HG03558 (cell line): ENCODE measurements around the gene CSPG5.

Source experiments
- ATAC-seq: cut with Tn5 transposase; IDR thresholded peaks from one replicate; pipeline ENCODE4 v1.9.1; 2021; ENCODE audit warnings: moderate number of reproducible peaks; ENCODE audit not compliant: unreplicated experiment; ENCODE audit errors: extremely low read depth

Gene CSPG5

DNA sequence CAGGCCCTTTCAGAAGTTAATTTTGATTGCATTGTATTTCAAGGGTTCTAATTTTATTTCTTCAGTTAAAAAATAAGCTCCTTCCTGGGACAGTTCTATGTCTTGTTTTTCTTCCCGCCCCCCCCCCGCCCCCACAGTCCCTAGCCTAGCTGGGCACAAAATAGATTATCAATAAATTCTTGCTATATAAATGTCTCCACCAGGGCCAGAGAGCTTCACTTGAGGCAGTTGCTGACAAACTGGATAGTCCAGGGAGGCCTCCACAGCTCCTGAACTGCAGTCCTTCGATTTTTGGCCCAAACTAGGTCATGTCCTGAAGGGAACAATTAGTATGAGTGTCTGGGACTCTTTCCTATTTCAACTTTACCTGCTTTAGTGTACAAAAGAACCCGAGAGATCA is 9.9 kb upstream of the CSPG5 start:
- ATAC-seq: no peak

- no peak for ATAC-seq
Measured at GRCh38 chr3:47588053-47588452, 9.4 kb upstream of the CSPG5 start.

DNA sequence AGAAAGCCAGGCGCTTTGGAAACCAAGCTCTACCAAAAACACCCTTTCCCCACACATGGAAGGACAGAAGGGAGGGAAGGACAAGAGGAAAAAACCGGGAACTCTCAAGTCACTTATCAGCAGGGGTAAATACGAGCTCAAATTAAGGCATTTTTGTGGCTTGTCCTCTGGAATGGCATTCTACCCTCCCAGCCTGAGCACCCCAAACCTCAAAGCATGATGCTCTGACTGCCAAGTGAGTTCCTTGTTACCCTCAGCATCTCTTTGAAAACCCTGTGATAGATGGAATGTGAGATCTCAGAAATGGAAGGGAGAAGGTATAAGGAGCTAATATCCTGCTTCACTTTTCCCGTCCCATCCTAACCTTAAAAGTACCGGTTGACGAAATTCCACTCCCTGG is 8.1 kb upstream of the CSPG5 start:
- no peak for ATAC-seq

- no peak for ATAC-seq
Measured at GRCh38 chr3:47583320-47584075, 4.8 kb upstream of the CSPG5 start.

GRCh38 chr3:47581835-47582234 is 3.2 kb upstream of the CSPG5 start:
- ATAC-seq: no peak

DNA sequence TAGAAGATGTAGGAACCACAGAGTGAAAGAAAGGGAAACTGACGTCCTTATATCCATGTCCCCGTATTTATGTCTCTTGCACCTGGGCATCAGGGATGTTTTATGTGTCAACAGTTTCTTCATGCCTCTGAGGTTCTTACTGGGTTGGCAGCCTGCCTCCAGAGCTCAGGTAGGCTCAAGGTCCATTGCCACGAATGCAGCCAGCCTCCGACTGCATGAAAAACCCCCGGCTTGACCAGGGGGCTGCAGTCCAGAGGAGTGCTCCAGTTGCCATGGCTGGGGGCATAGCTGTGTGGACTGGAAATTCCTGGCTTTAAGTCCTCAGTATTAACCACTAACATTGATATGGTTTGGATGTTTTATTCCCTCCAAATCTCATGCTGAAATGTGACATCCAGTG is 2.8 kb upstream of the CSPG5 start:
- no peak for ATAC-seq

DNA sequence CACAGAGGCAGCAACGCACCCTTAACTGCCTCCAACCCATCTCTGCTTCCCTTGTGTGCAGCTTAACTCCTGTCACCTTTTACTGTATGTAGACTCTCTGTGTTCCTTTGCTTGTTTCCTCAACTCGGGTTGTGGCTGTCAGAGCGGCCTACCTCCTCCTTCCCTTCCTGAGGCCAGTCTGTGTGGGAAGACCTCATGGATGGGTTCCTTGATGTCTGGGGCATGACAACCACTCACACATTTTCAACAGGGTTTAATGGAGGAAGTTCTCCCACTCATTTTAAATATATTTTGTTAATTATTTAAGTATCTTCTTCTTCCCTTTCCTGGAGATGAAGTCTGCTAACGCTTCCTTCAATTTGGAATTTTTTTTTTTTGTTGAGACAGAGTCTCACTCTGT is 1.8 kb upstream of the CSPG5 start:
- no peak for ATAC-seq

GRCh38 chr3:47579875-47580274 is 1.2 kb upstream of the CSPG5 start:
- no peak for ATAC-seq

- no peak for ATAC-seq
Measured at GRCh38 chr3:47578119-47578632, 489 bp downstream of the CSPG5 start.

GRCh38 chr3:47577583-47578118 is 1.0 kb downstream of the CSPG5 start:
- no peak for ATAC-seq

DNA sequence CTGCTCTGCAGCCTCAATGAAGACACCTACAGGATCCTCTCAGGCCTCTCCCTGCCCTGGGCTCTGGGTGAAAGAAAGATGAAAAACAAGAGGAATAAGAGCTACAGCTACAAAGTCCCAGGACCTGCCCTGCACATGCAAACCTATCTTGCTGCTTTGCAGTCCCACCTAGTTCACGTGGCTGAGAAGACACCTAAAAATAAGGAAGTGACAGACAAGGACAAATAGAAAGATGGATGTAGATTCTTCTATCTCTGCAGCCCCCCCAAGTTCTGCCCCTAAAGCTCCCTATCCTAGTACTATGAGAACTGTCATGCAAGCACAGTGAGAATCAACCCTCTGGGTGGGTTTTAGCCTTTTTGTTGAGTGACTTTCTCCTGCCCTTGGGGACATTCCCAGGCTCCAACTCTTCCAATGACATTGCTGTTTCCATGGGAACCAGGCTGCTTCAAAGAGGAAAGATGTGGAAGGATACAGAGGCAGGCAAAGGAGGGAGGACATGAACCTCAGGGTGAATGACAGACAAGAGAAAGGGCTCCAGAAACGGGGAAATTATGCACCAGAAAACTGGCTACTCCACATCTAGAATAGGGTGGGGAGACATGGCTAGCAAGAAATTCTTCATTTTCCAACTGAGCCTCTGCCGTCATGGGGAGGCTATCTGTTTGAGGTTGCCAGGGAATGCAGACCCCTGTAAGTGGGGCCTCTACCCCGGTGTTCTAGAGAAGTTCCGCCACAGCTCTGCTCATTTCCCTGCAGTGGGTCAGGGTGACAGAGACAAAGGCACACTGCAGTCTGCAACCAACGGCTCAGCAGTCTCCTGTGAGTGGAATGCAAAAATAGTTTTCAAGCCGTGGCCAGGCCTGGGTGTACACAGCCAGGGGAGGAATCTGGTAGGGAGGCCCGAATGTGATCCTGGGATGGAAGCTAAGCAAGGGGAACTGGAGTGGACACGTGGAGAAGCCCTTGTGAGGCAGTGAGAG is 5.2 kb downstream of the CSPG5 start:
- no peak for ATAC-seq

- ATAC-seq: no peak
Measured at GRCh38 chr3:47571391-47572175, 7.1 kb downstream of the CSPG5 start.

DNA sequence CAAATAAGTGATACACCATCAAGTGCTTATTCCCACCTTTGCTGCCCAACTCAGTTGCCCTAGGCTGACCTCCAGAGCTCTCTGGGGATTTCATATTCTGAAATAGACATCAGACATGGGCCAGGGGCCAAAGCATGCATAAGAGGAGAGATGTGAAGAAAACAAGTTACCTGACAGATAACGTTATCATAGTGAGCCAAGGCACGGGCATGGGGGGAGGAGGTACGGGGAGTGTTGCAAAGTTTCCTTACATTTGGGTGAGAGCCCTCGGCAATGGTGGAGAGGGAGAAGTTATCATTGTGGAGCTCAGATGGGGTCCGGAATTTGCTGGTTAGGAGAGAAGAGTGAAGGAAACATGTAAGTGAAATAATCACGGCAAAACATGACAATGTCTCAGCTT is 9.8 kb downstream of the CSPG5 start:
- no peak for ATAC-seq

GRCh38 chr3:47567149-47567548 is 11.5 kb downstream of the CSPG5 start:
- no peak for ATAC-seq

- ATAC-seq: no peak
Measured at GRCh38 chr3:47566667-47567066, 12.0 kb downstream of the CSPG5 start.

DNA sequence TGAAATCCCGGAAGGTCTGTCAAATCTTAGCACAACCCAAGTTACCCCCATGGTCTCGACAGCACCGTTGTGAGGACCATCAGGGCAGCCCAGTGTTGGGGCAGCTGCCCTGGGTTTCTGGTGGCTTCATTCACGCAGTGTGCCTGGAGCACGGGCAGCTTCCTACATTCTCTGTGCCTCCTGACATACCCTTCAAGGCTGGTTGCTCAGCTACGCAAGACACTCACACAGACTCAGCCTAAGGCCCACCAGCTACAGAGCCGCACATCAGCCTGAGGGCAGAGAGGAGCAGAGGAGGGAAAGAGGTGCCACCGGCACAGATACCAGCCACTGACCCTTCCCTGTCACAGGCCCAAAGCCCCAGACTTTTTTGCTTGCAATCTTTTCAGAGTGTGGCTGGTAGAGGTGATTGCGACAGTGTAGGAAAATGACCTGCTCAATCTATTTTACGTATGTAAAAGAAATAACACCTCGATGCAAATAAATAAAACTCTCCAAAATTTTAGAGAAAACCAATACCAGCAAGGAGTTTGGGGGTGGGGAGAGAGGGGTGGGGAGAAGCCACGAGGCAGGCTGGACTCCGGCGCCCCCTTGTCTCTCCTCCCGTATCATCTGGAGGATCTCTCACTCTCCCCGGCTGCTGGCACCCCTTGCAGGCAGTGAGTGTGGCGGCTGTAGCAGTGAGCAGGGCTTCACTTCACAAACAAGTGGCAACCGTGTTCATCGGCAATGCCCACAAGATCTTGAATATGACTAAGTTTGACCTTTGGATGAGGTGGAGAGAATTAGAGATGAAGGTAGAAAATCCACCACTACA is 12.7 kb downstream of the CSPG5 start:
- ATAC-seq: no peak

DNA sequence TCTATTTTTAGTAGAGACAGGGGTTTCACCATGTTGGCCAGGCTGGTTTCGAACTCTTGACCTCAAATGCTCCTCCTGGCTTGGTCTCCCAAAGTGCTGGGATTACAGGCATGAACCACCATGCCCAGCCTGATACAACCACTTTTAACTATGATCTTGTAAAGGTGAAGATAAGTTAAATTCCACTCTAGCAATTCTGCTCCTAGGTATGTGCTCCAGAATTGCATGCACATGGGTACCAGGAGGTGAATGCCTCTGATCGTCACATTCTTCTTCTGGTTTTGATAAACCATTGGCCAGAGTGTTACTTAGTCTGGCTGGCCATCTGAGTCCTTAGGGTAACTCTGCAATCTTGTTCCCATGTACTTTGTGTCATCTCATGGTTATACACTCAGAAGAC is 22.3 kb downstream of the CSPG5 start:
- ATAC-seq: no peak

GRCh38 chr3:47554335-47554734 is 24.3 kb downstream of the CSPG5 start:
- ATAC-seq: no peak

GRCh38 chr3:47553407-47553806 is 25.3 kb downstream of the CSPG5 start:
- no peak for ATAC-seq
